NCI-H146 treated with DMSO at 0.1 percent for 48 hours (cell line): Measurements from ENCODE around the gene RNASE11.

Experiments
- DNase-seq: peaks from one replicate; lab custom pipeline; 2025; ENCODE audit not compliant: unreplicated experiment; lab: John Stamatoyannopoulos, UW

RNASE11 gene

GRCh38 chr14:20546877-20547276, 40.9 kb downstream of the RNASE11 start:
- DNase-seq: no peak

DNA sequence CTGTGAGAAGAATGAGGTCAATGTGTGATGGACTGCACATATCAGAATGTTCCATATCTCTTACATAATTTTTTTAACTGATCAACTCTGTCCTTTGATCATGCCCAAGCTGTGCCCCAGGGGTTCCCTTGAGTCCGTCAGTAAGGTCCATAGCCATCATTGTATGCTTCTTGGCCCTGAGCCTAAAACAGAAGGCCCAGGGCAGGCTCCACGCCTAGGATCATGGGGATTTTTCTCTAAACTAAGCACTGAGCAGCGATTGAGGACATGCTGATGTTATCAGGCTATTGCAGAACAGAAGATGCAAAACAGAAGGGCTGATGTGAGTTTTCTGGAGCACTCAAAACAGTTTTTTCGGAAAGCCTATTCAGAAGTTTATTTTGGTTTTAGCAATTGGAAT, 47.9 kb downstream of the RNASE11 start:
- no peak for DNase-seq
